SKM-1 treated with dmso at 0.1 percent for 144 hours (cell line): ENCODE results near the gene DNAH8.
"Not testable (repeated sequence)": the region's sequence is repeated elsewhere in the genome, so short reads cannot be mapped to it uniquely, and the experiment has no call there.

Experiments used
- DNase-seq: peaks from one replicate; lab custom pipeline; 2025; ENCODE audit not compliant: unreplicated experiment; lab: John Stamatoyannopoulos, UW

DNAH8 gene

GRCh38 chr6:38831865-38832264 lies 116.8 kb downstream of the DNAH8 start:
- no peak for DNase-seq

DNA sequence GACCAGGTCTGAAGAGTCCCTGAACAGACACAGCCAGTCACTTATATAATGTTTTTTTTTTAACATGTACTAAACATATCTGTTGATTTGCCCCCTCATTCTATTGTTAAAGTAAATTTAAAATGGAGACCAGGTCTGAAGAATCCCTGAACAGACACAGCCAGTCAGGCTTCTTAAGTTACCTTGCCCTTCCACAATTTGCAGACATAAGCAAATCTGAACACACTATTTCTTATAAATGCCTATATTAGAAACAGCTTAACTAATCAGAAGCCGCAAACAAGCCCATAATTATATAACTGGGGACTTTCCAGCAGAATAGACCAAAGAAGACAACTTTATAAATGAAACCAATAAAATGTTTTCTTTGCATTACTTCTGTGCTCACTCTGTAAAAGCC lies 118.2 kb downstream of the DNAH8 start:
- no peak for DNase-seq

DNA sequence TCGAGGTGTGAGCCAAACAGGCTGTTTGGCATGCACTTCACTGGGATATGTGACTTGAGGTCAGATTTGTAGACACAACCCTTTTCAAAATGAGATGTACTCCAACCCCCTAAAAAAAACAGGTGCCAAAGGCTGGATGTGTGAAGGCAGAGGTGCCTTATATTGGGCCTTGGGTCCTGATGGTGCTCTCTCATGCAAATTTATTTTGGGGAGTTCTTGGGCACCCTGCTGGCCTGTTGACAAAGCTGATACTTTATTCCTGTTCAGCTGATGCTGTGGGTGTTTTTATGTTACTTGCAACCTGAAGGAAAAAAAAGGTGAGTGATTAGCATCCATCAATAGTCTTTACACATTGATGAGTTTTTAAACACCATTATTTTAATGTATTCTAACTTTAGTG lies 121.5 kb downstream of the DNAH8 start:
- DNase-seq: no peak

GRCh38 chr6:38837101-38837500 lies 122.0 kb downstream of the DNAH8 start:
- DNase-seq: no peak

DNA sequence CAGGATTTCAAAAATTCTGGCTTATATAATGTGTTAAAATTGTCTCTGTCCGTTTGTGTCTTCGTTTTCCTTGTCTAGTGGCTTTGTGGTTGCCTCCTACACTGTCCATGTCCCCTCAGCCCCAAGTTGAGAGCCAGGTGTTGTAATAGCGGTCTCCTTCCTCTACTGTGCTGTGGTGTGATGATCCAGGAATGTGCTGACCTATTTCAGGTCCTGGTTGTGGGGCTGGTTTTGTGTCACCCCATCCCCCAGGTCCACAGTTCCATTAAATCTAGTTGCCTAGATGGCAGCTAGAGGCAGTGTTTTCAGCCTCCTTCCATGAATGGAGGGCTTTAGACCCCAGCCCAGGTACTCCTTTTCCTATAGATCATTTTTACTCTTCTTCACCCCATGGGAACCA lies 128.7 kb downstream of the DNAH8 start:
- no peak for DNase-seq

- DNase-seq: no peak
Observed at GRCh38 chr6:38845931-38846330, 130.8 kb downstream of the DNAH8 start.

DNA sequence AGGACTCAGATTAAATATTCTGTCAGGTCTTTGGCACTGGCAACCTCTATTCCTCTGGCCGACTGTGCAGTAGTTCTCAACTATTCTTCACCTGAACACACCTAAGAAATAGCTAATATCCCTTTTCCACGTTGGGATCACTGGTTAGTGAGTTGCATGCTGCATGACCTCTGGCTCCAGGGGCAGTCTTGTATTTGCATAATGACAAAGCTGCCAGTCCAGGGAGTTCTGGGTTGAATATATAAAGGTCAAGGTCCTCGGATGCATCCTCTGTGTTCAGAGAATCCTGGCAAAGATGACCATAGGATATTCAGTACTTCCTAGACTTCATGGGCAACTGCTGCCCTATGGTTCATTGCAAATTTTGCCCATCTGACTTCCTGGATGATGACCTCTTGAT lies 131.2 kb downstream of the DNAH8 start:
- DNase-seq: no peak

- no peak for DNase-seq
Observed at GRCh38 chr6:38846844-38847243, 131.7 kb downstream of the DNAH8 start.

- no peak for DNase-seq
Observed at GRCh38 chr6:38847497-38847896, 132.4 kb downstream of the DNAH8 start.

- no peak for DNase-seq
Observed at GRCh38 chr6:38848760-38849159, 133.6 kb downstream of the DNAH8 start.

DNA sequence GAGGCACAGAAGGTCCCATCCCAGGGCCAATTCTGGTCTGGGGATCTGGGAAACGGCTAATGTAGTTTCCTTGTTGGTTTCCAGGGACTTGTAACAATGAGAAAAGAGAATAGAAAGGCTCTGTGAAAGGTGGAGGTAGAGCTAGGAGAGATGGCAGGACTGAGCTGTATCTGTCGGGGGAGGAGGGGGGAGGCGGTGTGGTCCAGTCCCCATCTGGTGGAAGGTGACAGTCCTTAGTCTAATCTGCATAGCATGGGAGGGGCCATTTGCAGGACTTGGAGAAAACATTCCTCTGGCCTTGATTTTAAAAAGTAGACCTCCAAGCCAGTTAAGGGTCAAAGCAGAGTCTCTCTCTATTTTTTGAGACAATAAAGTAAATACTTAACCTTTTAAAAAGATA lies 137.1 kb downstream of the DNAH8 start:
- DNase-seq: no peak

- no peak for DNase-seq
Observed at GRCh38 chr6:38853236-38853635, 138.1 kb downstream of the DNAH8 start.

DNA sequence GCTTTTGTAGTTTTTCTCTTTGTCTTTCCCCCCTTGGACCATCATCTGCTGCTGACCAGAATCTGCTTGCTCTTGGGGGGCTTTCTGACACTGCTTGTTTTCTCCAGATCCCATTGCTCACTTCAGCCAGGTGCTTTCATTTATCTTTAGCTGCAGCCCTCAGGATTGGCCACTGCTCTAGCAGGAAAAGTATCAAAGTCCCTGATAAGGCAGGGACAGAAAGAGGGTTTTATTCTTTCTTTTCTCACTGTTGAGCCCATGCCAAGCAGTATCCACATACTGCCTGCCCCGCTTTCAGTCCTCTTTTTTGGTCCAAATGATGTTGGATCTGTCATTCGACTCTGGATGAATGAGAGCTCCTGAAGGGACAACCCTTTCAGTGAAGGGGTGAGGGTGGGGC lies 141.4 kb downstream of the DNAH8 start:
- DNase-seq: no peak

- no peak for DNase-seq
Observed at GRCh38 chr6:38857815-38858214, 142.7 kb downstream of the DNAH8 start.

- no peak for DNase-seq
Observed at GRCh38 chr6:38860041-38860440, 144.9 kb downstream of the DNAH8 start.

- DNase-seq: no peak
Observed at GRCh38 chr6:38861926-38862401, 146.9 kb downstream of the DNAH8 start.

GRCh38 chr6:38865521-38866174 lies 150.5 kb downstream of the DNAH8 start:
- DNase-seq: no peak

- no peak for DNase-seq
Observed at GRCh38 chr6:38867726-38868125, 152.6 kb downstream of the DNAH8 start.

DNA sequence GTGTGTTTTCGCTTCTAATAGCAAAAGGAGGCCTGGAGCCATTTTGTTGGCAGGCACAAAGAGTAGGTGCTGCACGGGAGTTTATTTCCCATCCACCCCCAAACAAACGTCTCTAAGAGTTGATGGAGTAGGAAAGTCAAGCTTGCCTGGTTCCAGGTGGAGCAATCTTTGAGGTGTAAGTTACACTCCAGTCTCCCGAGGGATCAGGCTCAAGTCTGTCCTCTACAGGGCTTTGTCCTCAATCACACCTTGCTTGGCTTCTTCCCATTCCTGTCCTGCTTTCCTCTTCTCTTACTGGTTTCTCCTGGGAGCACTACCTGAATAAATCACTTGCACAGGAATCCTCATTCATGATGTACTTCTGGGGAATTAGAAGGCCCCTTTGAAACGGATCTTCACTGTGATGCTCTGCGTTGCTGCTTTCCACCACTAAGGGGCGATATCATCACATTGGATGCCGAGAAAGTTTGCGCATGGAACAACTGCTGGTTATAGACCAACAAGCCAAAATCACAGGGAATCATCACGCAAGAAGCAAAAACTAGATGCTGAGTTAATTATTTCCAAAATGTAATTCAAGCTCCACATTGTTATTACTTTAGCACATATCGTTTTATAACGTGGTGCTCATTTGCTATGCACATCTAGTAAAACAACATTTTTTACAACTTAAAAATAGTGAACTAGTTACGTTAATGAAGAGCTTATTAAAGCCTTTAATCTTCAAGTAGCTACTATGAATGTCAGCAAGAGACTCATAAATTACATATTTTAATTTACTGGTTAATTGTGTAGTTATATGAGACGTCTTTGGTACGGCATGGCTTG lies 156.8 kb downstream of the DNAH8 start:
- peak; percentile 13 for DNase-seq

GRCh38 chr6:38873001-38873400 lies 157.9 kb downstream of the DNAH8 start:
- DNase-seq: no peak

GRCh38 chr6:38873816-38874215 lies 158.7 kb downstream of the DNAH8 start:
- not testable (repeated sequence) for DNase-seq

- DNase-seq: peak; percentile 70
Observed at GRCh38 chr6:38876475-38876874, 161.4 kb downstream of the DNAH8 start.
